HEK293 (cell line): ENCODE results near the gene TRIM28.

Experiments used
- CTCF ChIA-PET: fragments of 350-600 bp; formaldehyde crosslinking; extraction: SDS; loops from one replicate; lab custom pipeline; 2021; ENCODE audit warnings: antibody characterized with exemption; lab: Yijun Ruan, JAX
- POLR2A ChIA-PET: fragments of 300-600 bp; formaldehyde crosslinking; extraction: SDS; loops from one replicate; lab custom pipeline; 2020; ENCODE audit warnings: antibody characterized with exemption, inconsistent platforms; lab: Yijun Ruan, JAX
- H3K27ac ChIP-seq: fragments of 200-500 bp; sonication (Bioruptor generic); 2 replicates; pipeline ENCODE4 v1.5.1; 2014; ENCODE audit warnings: low read depth, low read length, control low read depth, inconsistent platforms; ENCODE audit errors: extremely low read depth
- H3K36me3 ChIP-seq, 2 experiments: fragments of 200-500 bp in 1 of 2; sonication (Bioruptor generic) in 1 of 2; 1 replicate in 1 of 2; 2 replicates in 1 of 2; pipeline ENCODE4 v1.5.1; 2014 to 2017; ENCODE audit warnings: inconsistent platforms in 2 of 2, low read length in 2 of 2; ENCODE audit not compliant: control insufficient read depth in 2 of 2, insufficient read depth in 1 of 2
- H3K4me1 ChIP-seq: fragments of 200-500 bp; sonication (Bioruptor generic); 2 replicates; pipeline ENCODE4 v1.5.1; 2014; ENCODE audit warnings: mild to moderate bottlenecking, low read length, inconsistent platforms; ENCODE audit not compliant: control insufficient read depth, insufficient read depth
- H3K4me3 ChIP-seq: 2 replicates; pipeline ENCODE4 v1.5.1; 2011; ENCODE audit warnings: low read depth, mild to moderate bottlenecking, control low read depth, low read length, moderate library complexity
- H3K9me3 ChIP-seq: fragments of 200-500 bp; sonication (Bioruptor generic); 2 replicates; pipeline ENCODE4 v1.5.1; 2014; ENCODE audit warnings: low read depth, low read length, inconsistent platforms; ENCODE audit not compliant: control insufficient read depth, insufficient read depth
- HOXC10 ChIP-seq: sonication (generic); formaldehyde crosslinking; IDR thresholded peaks from 2 replicates; pipeline ENCODE4 v1.8.1; 2023; ENCODE audit warnings: mild to moderate bottlenecking, missing genetic modification reagents
- HOXD13 ChIP-seq: sonication (generic); formaldehyde crosslinking; IDR thresholded peaks from 2 replicates; pipeline ENCODE4 v1.8.0; 2022; ENCODE audit warnings: missing genetic modification reagents, borderline replicate concordance
- KLF10 ChIP-seq: fragments of 450-650 bp; IDR thresholded peaks from 2 replicates; pipeline ENCODE4 v1.5.1; 2018; ENCODE audit warnings: missing biosample characterization, mild to moderate bottlenecking, missing genetic modification characterization
- SCRT2 ChIP-seq: fragments of 450-650 bp; formaldehyde crosslinking; IDR thresholded peaks from 2 replicates; pipeline ENCODE4 v1.5.1; 2016; ENCODE audit warnings: missing biosample characterization, missing genetic modification characterization
- ZNF112 ChIP-seq: fragments of 450-650 bp; formaldehyde crosslinking; IDR thresholded peaks from 2 replicates; pipeline ENCODE4 v1.5.0; 2017; ENCODE audit warnings: missing biosample characterization, missing genetic modification characterization
- ZNF114 ChIP-seq: fragments of 450-650 bp; formaldehyde crosslinking; IDR thresholded peaks from 2 replicates; pipeline ENCODE4 v1.5.0; 2017; ENCODE audit warnings: missing biosample characterization, missing genetic modification characterization
- ZNF214 ChIP-seq: fragments of 450-650 bp; formaldehyde crosslinking; IDR thresholded peaks from 2 replicates; pipeline ENCODE4 v1.5.1; 2017; ENCODE audit warnings: missing biosample characterization, mild to moderate bottlenecking, missing genetic modification characterization, borderline replicate concordance
- ZNF449 ChIP-seq: fragments of 450-650 bp; formaldehyde crosslinking; IDR thresholded peaks from 2 replicates; pipeline ENCODE4 v1.5.1; 2017; ENCODE audit warnings: missing biosample characterization, mild to moderate bottlenecking, missing genetic modification characterization, moderate library complexity
- ZNF837 ChIP-seq: fragments of 450-650 bp; formaldehyde crosslinking; IDR thresholded peaks from 2 replicates; pipeline ENCODE4 v1.5.1; 2016; ENCODE audit warnings: missing biosample characterization, missing genetic modification characterization
- TF ChIP-seq, protein P1 (sequence below): fragments of 450-650 bp; formaldehyde crosslinking; IDR thresholded peaks from 2 replicates; pipeline ENCODE4 v1.5.1; 2016; ENCODE audit warnings: missing biosample characterization, missing genetic modification characterization
- TF ChIP-seq, protein P2 (sequence below): sonication (generic); formaldehyde crosslinking; IDR thresholded peaks from 2 replicates; pipeline ENCODE4 v1.8.1; 2022; ENCODE audit warnings: mild to moderate bottlenecking, moderate library complexity, missing genetic modification reagents
- TF ChIP-seq, protein P3 (sequence below): fragments of 450-650 bp; formaldehyde crosslinking; IDR thresholded peaks from 2 replicates; pipeline ENCODE4 v1.5.1; 2017; ENCODE audit warnings: missing biosample characterization, missing genetic modification characterization
- TF ChIP-seq, protein P4 (sequence below): fragments of 450-650 bp; formaldehyde crosslinking; IDR thresholded peaks from 2 replicates; pipeline ENCODE4 v1.5.0; 2017; ENCODE audit warnings: missing biosample characterization, missing genetic modification characterization, borderline replicate concordance

TRIM28 gene

GRCh38 chr19:58560921-58561320, 17.1 kb downstream of the TRIM28 start (continued):
- TF ChIP-seq, protein P1, sequence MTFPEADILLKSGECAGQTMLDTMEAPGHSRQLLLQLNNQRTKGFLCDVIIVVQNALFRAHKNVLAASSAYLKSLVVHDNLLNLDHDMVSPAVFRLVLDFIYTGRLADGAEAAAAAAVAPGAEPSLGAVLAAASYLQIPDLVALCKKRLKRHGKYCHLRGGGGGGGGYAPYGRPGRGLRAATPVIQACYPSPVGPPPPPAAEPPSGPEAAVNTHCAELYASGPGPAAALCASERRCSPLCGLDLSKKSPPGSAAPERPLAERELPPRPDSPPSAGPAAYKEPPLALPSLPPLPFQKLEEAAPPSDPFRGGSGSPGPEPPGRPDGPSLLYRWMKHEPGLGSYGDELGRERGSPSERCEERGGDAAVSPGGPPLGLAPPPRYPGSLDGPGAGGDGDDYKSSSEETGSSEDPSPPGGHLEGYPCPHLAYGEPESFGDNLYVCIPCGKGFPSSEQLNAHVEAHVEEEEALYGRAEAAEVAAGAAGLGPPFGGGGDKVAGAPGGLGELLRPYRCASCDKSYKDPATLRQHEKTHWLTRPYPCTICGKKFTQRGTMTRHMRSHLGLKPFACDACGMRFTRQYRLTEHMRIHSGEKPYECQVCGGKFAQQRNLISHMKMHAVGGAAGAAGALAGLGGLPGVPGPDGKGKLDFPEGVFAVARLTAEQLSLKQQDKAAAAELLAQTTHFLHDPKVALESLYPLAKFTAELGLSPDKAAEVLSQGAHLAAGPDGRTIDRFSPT (tag by site-specific recombination): no peak
- TF ChIP-seq ZNF114 (no peak), ZNF214 (tag by site-specific recombination) (no peak)

DNA sequence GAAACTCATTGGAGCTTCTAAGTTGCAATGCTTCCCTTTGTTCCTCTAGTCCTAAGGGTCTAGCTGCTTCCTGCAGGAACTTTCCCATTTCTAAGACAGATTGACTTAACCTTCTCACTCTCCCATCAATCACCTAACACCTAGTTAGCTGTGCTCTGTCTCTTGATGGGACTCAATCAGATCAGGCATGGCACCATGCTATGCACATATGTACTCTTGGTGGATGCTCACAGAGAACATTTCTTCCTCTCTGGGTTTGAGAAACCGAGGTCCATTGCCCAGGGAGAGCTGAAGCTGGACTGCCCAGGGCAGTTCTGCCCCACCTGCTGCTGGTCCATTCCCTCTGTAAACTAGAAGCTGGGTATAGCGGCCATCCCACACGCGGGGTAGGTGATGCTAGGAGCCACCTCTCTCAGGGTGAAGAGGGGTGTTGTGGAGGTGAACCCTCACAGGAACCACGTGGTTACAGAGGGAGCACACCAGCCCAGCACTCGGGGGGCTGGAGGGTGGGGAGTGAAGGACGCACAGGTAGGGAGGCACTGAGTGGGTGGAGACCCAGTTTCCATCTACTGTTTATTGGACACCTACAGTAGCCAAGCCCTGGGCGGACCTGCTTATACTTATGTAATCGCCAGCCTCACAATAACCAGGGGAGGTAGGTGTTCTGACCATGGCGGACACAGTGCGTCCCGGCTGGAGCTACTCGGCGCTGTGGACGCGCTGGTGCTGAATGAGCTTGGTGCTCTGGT, 17.7 kb downstream of the TRIM28 start:
- CTCF ChIA-PET: interaction anchor here (0.6 to 2.0 kb wide), 2 partner anchors 41 to 42 kb away, joined by 3 to 5 read pairs; partner anchors contain the start of gene ZBTB45
- Histone ChIP-seq H3K4me1 (peaks cover 10% of the 10 kb centered on the region; the same call in 1 of the 2 replicates), H3K4me3 (no peak overlapping the region), H3K36me3 (peaks cover 5 to 34% of the 10 kb centered on the region in 2 experiments), H3K27ac (no peak overlapping the region)
- POLR2A ChIA-PET: interaction anchor here (2.1 to 3.6 kb wide), 6 partner anchors 9 to 42 kb away, joined by 4 to 19 read pairs (median 16); partner anchors contain the start of genes MZF1, TRIM28 and ZBTB45
- TF ChIP-seq, protein P2, sequence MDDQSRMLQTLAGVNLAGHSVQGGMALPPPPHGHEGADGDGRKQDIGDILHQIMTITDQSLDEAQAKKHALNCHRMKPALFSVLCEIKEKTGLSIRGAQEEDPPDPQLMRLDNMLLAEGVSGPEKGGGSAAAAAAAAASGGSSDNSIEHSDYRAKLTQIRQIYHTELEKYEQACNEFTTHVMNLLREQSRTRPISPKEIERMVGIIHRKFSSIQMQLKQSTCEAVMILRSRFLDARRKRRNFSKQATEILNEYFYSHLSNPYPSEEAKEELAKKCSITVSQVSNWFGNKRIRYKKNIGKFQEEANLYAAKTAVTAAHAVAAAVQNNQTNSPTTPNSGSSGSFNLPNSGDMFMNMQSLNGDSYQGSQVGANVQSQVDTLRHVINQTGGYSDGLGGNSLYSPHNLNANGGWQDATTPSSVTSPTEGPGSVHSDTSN (CRISPR knock-in tag): 0 out of 2 replicates have a peak, but pooled peaks have one; percentile 45
- TF ChIP-seq, protein P3, sequence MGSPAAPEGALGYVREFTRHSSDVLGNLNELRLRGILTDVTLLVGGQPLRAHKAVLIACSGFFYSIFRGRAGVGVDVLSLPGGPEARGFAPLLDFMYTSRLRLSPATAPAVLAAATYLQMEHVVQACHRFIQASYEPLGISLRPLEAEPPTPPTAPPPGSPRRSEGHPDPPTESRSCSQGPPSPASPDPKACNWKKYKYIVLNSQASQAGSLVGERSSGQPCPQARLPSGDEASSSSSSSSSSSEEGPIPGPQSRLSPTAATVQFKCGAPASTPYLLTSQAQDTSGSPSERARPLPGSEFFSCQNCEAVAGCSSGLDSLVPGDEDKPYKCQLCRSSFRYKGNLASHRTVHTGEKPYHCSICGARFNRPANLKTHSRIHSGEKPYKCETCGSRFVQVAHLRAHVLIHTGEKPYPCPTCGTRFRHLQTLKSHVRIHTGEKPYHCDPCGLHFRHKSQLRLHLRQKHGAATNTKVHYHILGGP: no peak
- no peak for TF ChIP-seq SCRT2
- 0 out of 2 replicates have a peak, but pooled peaks have one; percentile 13 for TF ChIP-seq HOXD13 (CRISPR knock-in tag)
- TF ChIP-seq ZNF112 (tag by site-specific recombination): no peak
- TF ChIP-seq, protein P4, sequence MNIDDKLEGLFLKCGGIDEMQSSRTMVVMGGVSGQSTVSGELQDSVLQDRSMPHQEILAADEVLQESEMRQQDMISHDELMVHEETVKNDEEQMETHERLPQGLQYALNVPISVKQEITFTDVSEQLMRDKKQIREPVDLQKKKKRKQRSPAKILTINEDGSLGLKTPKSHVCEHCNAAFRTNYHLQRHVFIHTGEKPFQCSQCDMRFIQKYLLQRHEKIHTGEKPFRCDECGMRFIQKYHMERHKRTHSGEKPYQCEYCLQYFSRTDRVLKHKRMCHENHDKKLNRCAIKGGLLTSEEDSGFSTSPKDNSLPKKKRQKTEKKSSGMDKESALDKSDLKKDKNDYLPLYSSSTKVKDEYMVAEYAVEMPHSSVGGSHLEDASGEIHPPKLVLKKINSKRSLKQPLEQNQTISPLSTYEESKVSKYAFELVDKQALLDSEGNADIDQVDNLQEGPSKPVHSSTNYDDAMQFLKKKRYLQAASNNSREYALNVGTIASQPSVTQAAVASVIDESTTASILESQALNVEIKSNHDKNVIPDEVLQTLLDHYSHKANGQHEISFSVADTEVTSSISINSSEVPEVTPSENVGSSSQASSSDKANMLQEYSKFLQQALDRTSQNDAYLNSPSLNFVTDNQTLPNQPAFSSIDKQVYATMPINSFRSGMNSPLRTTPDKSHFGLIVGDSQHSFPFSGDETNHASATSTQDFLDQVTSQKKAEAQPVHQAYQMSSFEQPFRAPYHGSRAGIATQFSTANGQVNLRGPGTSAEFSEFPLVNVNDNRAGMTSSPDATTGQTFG (tag by site-specific recombination): no peak
- TF ChIP-seq, all 188 proteins: peak for 2
- H3K9me3 ChIP-seq: no peaks in the 10 kb centered on the region

- Histone ChIP-seq H3K4me1 (peaks cover 6% of the 10 kb centered on the region; the same call in 1 of the 2 replicates), H3K4me3 (peak overlapping the region; percentile 21), H3K27ac (no peak overlapping the region; the same call in 1 of the 2 replicates), H3K9me3 (no peaks in the 10 kb centered on the region), H3K36me3 (peaks cover 7 to 32% of the 10 kb centered on the region in 2 experiments; a peak in 2 of 3 replicates)
- CTCF ChIA-PET: interaction anchor here (0.6 to 2.0 kb wide), 2 partner anchors 42 to 43 kb away, joined by 3 to 5 read pairs; partner anchors contain the start of gene ZBTB45
- POLR2A ChIA-PET: interaction anchor here (2.1 to 3.6 kb wide), 6 partner anchors 9 to 43 kb away, joined by 4 to 19 read pairs (median 16); partner anchors contain the start of genes MZF1, TRIM28 and ZBTB45
- TF ChIP-seq, protein P2 (CRISPR knock-in tag): peak; percentile 53; the same call in 1 of the 2 replicates
- no peak for TF ChIP-seq KLF10 (tag by site-specific recombination)
- 0 out of 2 replicates have a peak, but pooled peaks have one; percentile 23 for TF ChIP-seq HOXC10
- TF ChIP-seq ZNF449 (tag by site-specific recombination): peak; percentile 59; the same call in 1 of the 2 replicates
- no peak for TF ChIP-seq ZNF837 (tag by site-specific recombination)
Observed at GRCh38 chr19:58562122-58563033, 18.5 kb downstream of the TRIM28 start.
